B cell (primary cell): ENCODE data around the gene TM4SF20. TPM values are rescaled to one million over a fixed set of nuclear protein-coding genes. Genes with fewer than 3 reads are reported as not detected.
A peak's percentile ranks its signal among the peaks of the same experiment; 100 is the strongest.

Source experiments
- ATAC-seq: fragments of 200-7000 bp; cut with Tn5 transposase; one replicate; pipeline ENCODE4 v1.10.0; 2021; ENCODE audit warnings: low read depth, mild to moderate bottlenecking, moderate number of reproducible peaks, moderate library complexity
- CTCF ChIA-PET: fragments of 350-600 bp; sonication (Branson Sonifier 250); formaldehyde crosslinking; loops from one replicate; lab custom pipeline; 2021; ENCODE audit warnings: antibody characterized with exemption, inconsistent platforms; lab: Charles Lee
- POLR2A ChIA-PET: fragments of 350-600 bp; sonication (Branson Sonifier 250); formaldehyde crosslinking; loops from one replicate; lab custom pipeline; 2021; ENCODE audit warnings: antibody characterized with exemption; lab: Charles Lee
- DNase-seq: peaks from one replicate; pipeline ENCODE4 v3.0.0; 2013
- H2AFZ ChIP-seq: 2 replicates; pipeline ENCODE4 v1.6.1; 2012; ENCODE audit warnings: mild to moderate bottlenecking, low read depth, low read length; ENCODE audit not compliant: insufficient read depth, poor library complexity, severe bottlenecking
- H3K27ac ChIP-seq, 2 donors: 1 replicate in 1 of 2; 2 replicates in 1 of 2; pipeline ENCODE4 v1.5.1; 2012 to 2013; ENCODE audit warnings: low read length in 2 of 2, mild to moderate bottlenecking in 2 of 2, moderate library complexity in 1 of 2
- H3K27me3 ChIP-seq, 4 experiments: fragments of 200-600 bp in 1 of 4; sonication (generic) in 1 of 4; replicated peaks in 1 of 4; 1 replicate in 2 of 4; 2 replicates in 2 of 4; pipeline versions ENCODE4 v1.6.1 to v1.7.0; 2013 to 2016; ENCODE audit warnings: low read length in 3 of 4, mild to moderate bottlenecking in 2 of 4, mixed read lengths in 1 of 4, moderate library complexity in 1 of 4; ENCODE audit not compliant: insufficient read depth in 4 of 4, control insufficient read depth in 3 of 4; ENCODE audit errors: control extremely low read depth in 1 of 4
- H3K36me3 ChIP-seq, 2 experiments: replicated peaks in 1 of 2; 1 replicate in 1 of 2; 2 replicates in 1 of 2; pipeline versions ENCODE4 v1.6.1 to v1.7.1; 2013; ENCODE audit warnings: low read length in 1 of 2; ENCODE audit not compliant: insufficient read depth in 2 of 2, control insufficient read depth in 1 of 2; ENCODE audit errors: control extremely low read depth in 1 of 2, extremely low read depth in 1 of 2
- H3K4me1 ChIP-seq, 2 donors: fragments of 200-600 bp in 1 of 2; sonication (generic) in 1 of 2; 1 replicate in 1 of 2; 2 replicates in 1 of 2; pipeline versions ENCODE4 v1.5.1 to v1.6.1; 2013 to 2017; ENCODE audit warnings: low read length in 2 of 2; ENCODE audit not compliant: control insufficient read depth in 2 of 2, insufficient read depth in 2 of 2
- H3K4me2 ChIP-seq: replicated peaks from 2 replicates; pipeline ENCODE3; 2012; ENCODE audit warnings: mild to moderate bottlenecking, low read depth, low read length; ENCODE audit not compliant: poor library complexity, severe bottlenecking
- H3K4me3 ChIP-seq, 5 experiments: fragments of 200-600 bp in 1 of 5; sonication (generic) in 1 of 5; 1 replicate in 3 of 5; 2 replicates in 2 of 5; pipeline versions ENCODE4 v1.5.1 to v1.7.0; 2011 to 2016; ENCODE audit warnings: low read length in 4 of 5, mild to moderate bottlenecking in 4 of 5, low read depth in 2 of 5, control low read depth in 1 of 5, moderate library complexity in 1 of 5; ENCODE audit not compliant: insufficient read depth in 1 of 5; ENCODE audit errors: control extremely low read depth in 1 of 5, extremely low read depth in 1 of 5
- H3K79me2 ChIP-seq: fragments of 200-600 bp; sonication (generic); one replicate; pipeline ENCODE4 v1.6.0; 2016; ENCODE audit warnings: low read length; ENCODE audit not compliant: control insufficient read depth, insufficient read depth
- H3K9ac ChIP-seq: fragments of 200-600 bp; sonication (generic); 2 replicates; pipeline ENCODE4 v1.6.1; 2017; ENCODE audit warnings: mild to moderate bottlenecking, low read length, moderate library complexity
- H3K9me3 ChIP-seq, 3 donors: one replicate each; pipeline versions ENCODE4 v1.6.1 to v1.7.1; 2013; ENCODE audit warnings: low read length in 2 of 3; ENCODE audit not compliant: control insufficient read depth in 2 of 3, insufficient read depth in 1 of 3; ENCODE audit errors: control extremely low read depth in 1 of 3
- H4K20me1 ChIP-seq: 2 replicates; pipeline ENCODE4 v1.6.0; 2012; ENCODE audit warnings: mild to moderate bottlenecking, low read length; ENCODE audit not compliant: insufficient read depth, control insufficient read depth, poor library complexity, severe bottlenecking
- H3K27ac Mint-ChIP-seq: one replicate; pipeline ENCODE4 v1.8.0; 2021; ENCODE audit warnings: mixed read lengths
- H3K27me3 Mint-ChIP-seq: one replicate; pipeline ENCODE4 v1.8.0; 2021; ENCODE audit warnings: mixed read lengths
- H3K4me1 Mint-ChIP-seq: one replicate; pipeline ENCODE4 v1.8.0; 2021; ENCODE audit warnings: mixed read lengths
- H3K4me3 Mint-ChIP-seq: one replicate; pipeline ENCODE4 v1.8.0; 2021; ENCODE audit warnings: mixed read lengths
- H3K9me3 Mint-ChIP-seq: one replicate; pipeline ENCODE4 v1.8.0; 2022; ENCODE audit warnings: mixed read lengths; ENCODE audit not compliant: insufficient read depth
- CTCF ChIP-seq: fragments of 200-600 bp; IDR thresholded peaks from one replicate; pipeline ENCODE4 v1.8.0; 2022; ENCODE audit warnings: antibody characterized with exemption, mild to moderate bottlenecking
- EZH2 ChIP-seq: IDR thresholded peaks from 2 replicates; pipeline ENCODE4 v1.6.1; 2012; ENCODE audit warnings: borderline replicate concordance, low read depth, mild to moderate bottlenecking, moderate library complexity, low read length; ENCODE audit not compliant: insufficient read depth, poor library complexity, severe bottlenecking
- WGBS: methylation state at CpG from one replicate; pipeline ENCODE4 v1.1.5; 2013; ENCODE audit warnings: missing lambda C conversion rate; ENCODE audit not compliant: insufficient coverage; 5-methylcytosine and 5-hydroxymethylcytosine counted together
- intact Hi-C: fragments of 100-400 bp; cut with micrococcal nuclease; formaldehyde crosslinking; loops from one replicate; pipeline ENCODE4 v1.10.0; 2022
- polyA plus RNA-seq: library from polyadenylated mRNA; depleted of rRNA; stranded (reverse); fragments of >200 nt; gene quantifications from 2 replicates; pipeline ENCODE4 v1.2.3, GENCODE V29; 2012
- total RNA-seq, 2 donors: library from RNA; stranded (reverse); fragments of 120-200 nt in 1 of 2; gene quantifications; 1 replicate in 1 of 2; 2 replicates in 1 of 2; pipeline versions ENCODE4 v1.2.3 to v1.2.4, GENCODE V29; 2013 to 2022

Gene TM4SF20
- total and polyA plus RNA-seq, 2 donors (not counting 1 experiment from before 2014, with no cell fraction given) = not detected

- no CpG with 5 or more reads among the region's 1 CpG for WGBS
These were observed 16.4 kb upstream of the TM4SF20 start for GRCh38 chr2:227395556-227395955.

GRCh38 chr2:227394401-227394800 is 15.3 kb upstream of the TM4SF20 start:
- Mint-ChIP-seq H3K27ac (peak overlapping the region; percentile 80), H3K4me3 (peak overlapping the region; percentile 37), H3K9me3 (no peaks in the 10 kb centered on the region), H3K4me1 (peaks cover 33% of the 10 kb centered on the region), H3K27me3 (no peaks in the 10 kb centered on the region)
- Histone ChIP-seq H3K4me3 (no peak overlapping the region), H2AFZ (no peak overlapping the region), H3K4me2 (peak overlapping the region; percentile 45), H3K9ac (no peak overlapping the region), H4K20me1 (no peaks in the 10 kb centered on the region), H3K36me3 (no peaks in the 10 kb centered on the region), H3K9me3 (no peaks in the 10 kb centered on the region), H3K27me3 (no peaks in the 10 kb centered on the region), H3K27ac (no peak overlapping the region), H3K79me2 (no peaks in the 10 kb centered on the region), H3K4me1 (peaks cover 21 to 25% of the 10 kb centered on the region in 2 donors)
- peak; percentile 33 for ATAC-seq
- ChIA-PET CTCF (interaction anchor here (1.0 to 2.3 kb wide), 2 partner anchors 10 to 12 kb away, joined by 5 to 6 read pairs; no protein-coding TSS in a partner anchor), POLR2A (no interaction called here)
- TF ChIP-seq EZH2 (no peak), CTCF (no peak)
- DNase-seq = peak; percentile 39
- WGBS = 50% methylated on average over 2 of the region's 2 CpGs
- intact Hi-C loops = no loop called here

More at GRCh38 chr2:227395556-227395955, 16.4 kb upstream of the TM4SF20 start:
- H3K27ac Mint-ChIP-seq = peak overlapping the region; percentile 34
- H3K79me2 ChIP-seq = no peaks in the 10 kb centered on the region
- H3K36me3 ChIP-seq = no peaks in the 10 kb centered on the region
- H3K9ac ChIP-seq = no peak overlapping the region
- H3K4me3 Mint-ChIP-seq = no peak overlapping the region
- H3K9me3 ChIP-seq = no peaks in the 10 kb centered on the region
- no peak overlapping the region for H3K27ac ChIP-seq
- no peaks in the 10 kb centered on the region for H4K20me1 ChIP-seq
- no peak overlapping the region for H2AFZ ChIP-seq
- H3K27me3 Mint-ChIP-seq = no peaks in the 10 kb centered on the region
- no peaks in the 10 kb centered on the region for H3K27me3 ChIP-seq
- intact Hi-C loops = no loop called here
- no peak overlapping the region for H3K4me3 ChIP-seq
- CTCF ChIA-PET = interaction anchor here (0.8 to 2.3 kb wide), 2 partner anchors 10 to 85 kb away, joined by 3 to 6 read pairs; no protein-coding TSS in a partner anchor
- TF ChIP-seq EZH2 (no peak), CTCF (no peak)
- no peaks in the 10 kb centered on the region for H3K9me3 Mint-ChIP-seq
- H3K4me1 Mint-ChIP-seq = peaks cover 33% of the 10 kb centered on the region
- no peak for DNase-seq
- peaks cover 21 to 25% of the 10 kb centered on the region in 2 donors for H3K4me1 ChIP-seq
- H3K4me2 ChIP-seq = no peak overlapping the region
- ATAC-seq = no peak
- POLR2A ChIA-PET = interaction anchor here (0.6 kb wide), 1 partner anchor 85 kb away, joined by 5 read pairs; no protein-coding TSS in a partner anchor
